A673 (cell line): ENCODE measurements around the gene CCDC141. TPM values are rescaled to one million over a fixed set of nuclear protein-coding genes. Genes with fewer than 3 reads are reported as not detected.

Experiments
- BruUV-seq: library from RNA; stranded (reverse); fragments of 400-500 nt; replicated peaks from 2 replicates; lab custom pipeline; 2021; lab: Mats Ljungman, UMichigan
- CTCF ChIA-PET: fragments of 300-600 bp; sonication (Branson Sonifier 250); formaldehyde crosslinking; loops from one replicate; lab custom pipeline; 2022; ENCODE audit warnings: antibody characterized with exemption; lab: Charles Lee
- POLR2A ChIA-PET: fragments of 300-600 bp; sonication (Branson Sonifier 250); formaldehyde crosslinking; loops from one replicate; lab custom pipeline; 2022; ENCODE audit warnings: antibody characterized with exemption; ENCODE audit not compliant: low non-redundant PET; lab: Charles Lee
- DNase-seq: peaks from one replicate; pipeline ENCODE4 v3.0.0-alpha.2; 2015; ENCODE audit warnings: low spot score
- H3K27ac ChIP-seq: fragments of 200-600 bp; sonication (generic); 2 replicates; pipeline ENCODE4 v1.5.1; 2016; ENCODE audit warnings: mixed run types, low read depth, mild to moderate bottlenecking, mixed read lengths, antibody characterized with exemption, low read length; ENCODE audit not compliant: poor library complexity, severe bottlenecking
- H3K27me3 ChIP-seq: fragments of 200-600 bp; sonication (generic); replicated peaks from 2 replicates; pipeline ENCODE4 v1.6.1; 2017; ENCODE audit warnings: mixed run types, low read depth, mild to moderate bottlenecking, mixed read lengths, antibody characterized with exemption, low read length; ENCODE audit not compliant: insufficient read depth, poor library complexity
- H3K36me3 ChIP-seq: fragments of 200-600 bp; sonication (generic); 2 replicates; pipeline ENCODE4 v1.6.1; 2016; ENCODE audit warnings: mixed run types, mild to moderate bottlenecking, mixed read lengths, antibody characterized with exemption, low read length; ENCODE audit not compliant: insufficient read depth, poor library complexity, severe bottlenecking
- H3K4me1 ChIP-seq: fragments of 200-600 bp; sonication (generic); 2 replicates; pipeline ENCODE4 v1.6.1; 2017; ENCODE audit warnings: mixed run types, mild to moderate bottlenecking, mixed read lengths, antibody characterized with exemption, low read length; ENCODE audit not compliant: insufficient read depth, poor library complexity, severe bottlenecking
- H3K4me3 ChIP-seq: fragments of 200-600 bp; sonication (generic); 2 replicates; pipeline ENCODE4 v1.5.1; 2016; ENCODE audit warnings: low read depth, mixed run types, mild to moderate bottlenecking, mixed read lengths, low read length; ENCODE audit not compliant: poor library complexity, severe bottlenecking
- H3K9me3 ChIP-seq: fragments of 200-600 bp; sonication (generic); 2 replicates; pipeline ENCODE4 v1.6.1; 2016; ENCODE audit warnings: mixed run types, low read depth, mild to moderate bottlenecking, mixed read lengths, antibody characterized with exemption, low read length; ENCODE audit not compliant: poor library complexity, severe bottlenecking
- CTCF ChIP-seq: fragments of 300-800, 200-600 bp; sonication (generic); conservative IDR thresholded peaks from 2 replicates; pipeline ENCODE4 v1.5.1; 2017; ENCODE audit warnings: low read depth, mild to moderate bottlenecking, antibody characterized with exemption, low read length, moderate library complexity, mixed read lengths
- EZH2 ChIP-seq: fragments of 200-600 bp; sonication (generic); IDR thresholded peaks from 2 replicates; pipeline ENCODE4 v1.6.1; 2017; ENCODE audit warnings: borderline replicate concordance, low read depth, mild to moderate bottlenecking, mixed read lengths, antibody characterized with exemption, low read length; ENCODE audit not compliant: poor library complexity, severe bottlenecking
- intact Hi-C: fragments of 100-400 bp; cut with micrococcal nuclease; formaldehyde crosslinking; loops from one replicate; pipeline ENCODE4 v1.10.0; 2022; ENCODE audit not compliant: unreplicated experiment
- total RNA-seq: library from RNA; stranded (reverse); gene quantifications from 2 replicates; pipeline ENCODE4 v1.2.3, GENCODE V29; 2021

Gene CCDC141
- total RNA-seq, 1 experiment from 2014 or later, result not detected

DNA sequence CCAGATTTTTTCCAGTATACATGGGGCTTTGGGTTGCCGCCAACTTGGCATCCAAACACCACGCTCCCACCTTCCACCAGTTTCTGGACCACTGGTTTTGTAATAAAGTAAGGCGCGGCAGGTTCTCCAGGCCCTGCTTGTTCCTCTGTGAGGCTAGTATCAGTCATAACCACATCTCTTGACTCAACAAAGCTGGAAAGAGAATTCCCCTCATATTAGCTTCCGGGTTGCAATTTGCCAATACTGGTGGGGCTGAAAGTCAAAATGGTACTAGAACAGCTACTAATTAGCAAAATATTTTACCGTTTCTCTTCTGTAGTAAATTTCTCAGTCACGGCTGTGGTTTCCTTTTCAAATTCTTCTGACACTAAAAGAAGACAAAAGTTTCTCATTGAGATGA lies 267.7 kb downstream of the CCDC141 start:
- CTCF ChIA-PET, result no interaction called here
- peaks cover 16% of the 10 kb centered on the region for H3K27me3 ChIP-seq
- no peaks in the 10 kb centered on the region for H3K4me1 ChIP-seq
- DNase-seq, result no peak
- H3K27ac ChIP-seq, result no peak overlapping the region
- intact Hi-C loops, result no loop called here
- H3K36me3 ChIP-seq, result no peaks in the 10 kb centered on the region
- no peaks in the 10 kb centered on the region for H3K9me3 ChIP-seq
- H3K4me3 ChIP-seq, result no peak overlapping the region
- no TSS peak for BruUV-seq
- TF ChIP-seq EZH2, result no peak
- TF ChIP-seq CTCF, result no peak
- POLR2A ChIA-PET, result no interaction called here

Other genes with a start within 250 kb of the CCDC141 start
- gene TTN, start 242.7 kb downstream of the CCDC141 start, total RNA-seq, result under 0.01 TPM in 2 replicates
- 26.9 and 38.0 TPM in 2 replicates for gene SESTD1, start 214.7 kb upstream of the CCDC141 start, total RNA-seq